Measurements from ENCODE around the gene MTMR8.

DNA sequence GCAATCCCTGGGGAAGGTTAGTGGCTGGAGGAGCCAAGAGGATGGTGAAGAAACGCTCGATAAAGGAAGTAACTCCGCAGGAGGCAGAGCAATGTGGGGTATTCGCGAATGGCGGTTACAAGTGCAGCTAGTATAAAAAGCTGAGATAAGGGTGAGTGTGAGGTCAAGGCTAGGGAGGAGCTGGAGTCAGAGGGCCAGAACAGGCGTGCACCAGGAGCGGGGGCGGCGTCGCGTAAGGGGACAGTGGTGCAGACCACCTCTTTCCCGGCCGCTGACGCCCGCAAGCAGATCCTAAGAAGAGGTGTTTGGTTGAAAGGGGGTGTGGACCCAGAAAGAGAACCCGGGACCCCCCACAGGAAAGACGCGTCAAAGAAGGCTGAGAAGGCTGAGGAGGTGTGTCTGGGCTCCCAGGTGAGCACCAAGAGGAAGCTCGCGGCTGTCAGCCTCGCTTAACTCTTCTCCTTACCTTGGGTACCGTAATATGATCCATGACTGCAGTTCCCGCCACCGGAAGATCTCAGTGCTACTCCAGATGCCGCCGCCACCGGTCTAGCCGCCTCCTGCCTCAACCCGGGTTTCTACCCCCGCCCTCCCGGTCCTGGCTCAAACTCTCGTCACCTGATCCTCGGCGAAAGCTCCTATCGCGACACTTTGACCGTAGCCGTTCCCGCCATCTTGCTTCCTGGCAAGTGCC is at the start of gene MTMR8:
- TF ChIP-seq, protein P1, sequence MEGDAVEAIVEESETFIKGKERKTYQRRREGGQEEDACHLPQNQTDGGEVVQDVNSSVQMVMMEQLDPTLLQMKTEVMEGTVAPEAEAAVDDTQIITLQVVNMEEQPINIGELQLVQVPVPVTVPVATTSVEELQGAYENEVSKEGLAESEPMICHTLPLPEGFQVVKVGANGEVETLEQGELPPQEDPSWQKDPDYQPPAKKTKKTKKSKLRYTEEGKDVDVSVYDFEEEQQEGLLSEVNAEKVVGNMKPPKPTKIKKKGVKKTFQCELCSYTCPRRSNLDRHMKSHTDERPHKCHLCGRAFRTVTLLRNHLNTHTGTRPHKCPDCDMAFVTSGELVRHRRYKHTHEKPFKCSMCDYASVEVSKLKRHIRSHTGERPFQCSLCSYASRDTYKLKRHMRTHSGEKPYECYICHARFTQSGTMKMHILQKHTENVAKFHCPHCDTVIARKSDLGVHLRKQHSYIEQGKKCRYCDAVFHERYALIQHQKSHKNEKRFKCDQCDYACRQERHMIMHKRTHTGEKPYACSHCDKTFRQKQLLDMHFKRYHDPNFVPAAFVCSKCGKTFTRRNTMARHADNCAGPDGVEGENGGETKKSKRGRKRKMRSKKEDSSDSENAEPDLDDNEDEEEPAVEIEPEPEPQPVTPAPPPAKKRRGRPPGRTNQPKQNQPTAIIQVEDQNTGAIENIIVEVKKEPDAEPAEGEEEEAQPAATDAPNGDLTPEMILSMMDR (conservative IDR thresholded peaks at IDR 0.05 in 1 of 2, IDR thresholded peaks at IDR 0.05 in 1 of 2; ENCODE audit: extremely low read depth in 1 of 2, insufficient read depth in 1 of 2, low read depth in 1 of 2, low read length in 2 of 2): no peak
- no peak for TF ChIP-seq EZH2 (IDR thresholded peaks at IDR 0.05; ENCODE audit: borderline replicate concordance, low read length)

Data from mammary epithelial cell (primary cell).